ENCODE measurements around the gene CHST9. TPM values are rescaled to one million over a fixed set of nuclear protein-coding genes. Genes with fewer than 3 reads are reported as not detected.

CHST9 gene
- total and polyA plus RNA-seq, 8 donors = 3.9 to 17.2 (median 7.8) TPM

DNA sequence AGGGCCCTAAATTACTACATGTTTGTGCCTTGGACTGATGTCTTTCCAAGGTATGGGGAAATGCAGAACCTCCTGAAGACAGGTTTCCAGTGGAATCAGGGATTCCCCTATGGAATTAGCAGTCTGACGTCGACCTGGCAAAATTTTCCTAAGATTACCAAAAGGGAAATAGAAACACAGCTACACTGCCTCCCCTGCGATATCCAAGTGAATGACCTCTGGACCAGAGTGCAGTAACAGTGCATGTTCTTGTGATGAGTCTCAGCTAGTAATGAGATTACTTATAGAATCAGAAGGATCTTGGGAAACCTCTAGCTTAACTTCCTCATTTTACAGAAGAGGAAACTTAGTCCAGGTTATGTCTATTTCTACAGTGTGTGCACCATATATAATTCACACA, 21.3 kb upstream of the CHST9 start:
- DNase-seq (no peak), FAIRE-seq (no peak), ATAC-seq (peak in 1 of 4 donors; percentile 18)
- 56 to 68% methylated on average over 3 of the region's 3 CpGs for WGBS, 2 donors
- Histone ChIP-seq H3K36me3 (no peaks in the 10 kb centered on the region), H3K4me1 (peaks cover 0 to 8% (median 0%) of the 10 kb centered on the region in 3 donors), H3K4me3 (no peak overlapping the region), H3K27me3 (no peaks in the 10 kb centered on the region), H3K27ac (no peak overlapping the region), H3K9me3 (no peaks in the 10 kb centered on the region)
- intact Hi-C loops (cut with DNase I) = no loop called here
- TF ChIP-seq CTCF (IDR thresholded peaks at IDR 0.05) = no peak

- Histone ChIP-seq H3K9me3 (no peaks in the 10 kb centered on the region), H3K36me3 (no peaks in the 10 kb centered on the region), H3K27ac (no peak overlapping the region), H3K27me3 (no peaks in the 10 kb centered on the region), H3K4me1 (peaks cover under 1 to 19% (median 10%) of the 10 kb centered on the region in 3 donors), H3K4me3 (no peak overlapping the region)
- WGBS, 2 donors = 87 to 90% methylated on average over 2 of the region's 2 CpGs
- ATAC-seq (no peak), FAIRE-seq (no peak), DNase-seq (no peak)
- no peak for TF ChIP-seq CTCF (IDR thresholded peaks at IDR 0.05)
- intact Hi-C loops (cut with DNase I) = no loop called here
Observed at GRCh38 chr18:27202741-27203140, 17.6 kb upstream of the CHST9 start.

GRCh38 chr18:27198036-27198435, 12.9 kb upstream of the CHST9 start:
- H3K36me3 ChIP-seq = no peaks in the 10 kb centered on the region
- no peak for DNase-seq
- intact Hi-C loops (cut with DNase I) = no loop called here
- no peak overlapping the region for H3K27ac ChIP-seq
- no peak overlapping the region for H3K4me3 ChIP-seq
- TF ChIP-seq CTCF (IDR thresholded peaks at IDR 0.05) = no peak
- FAIRE-seq = no peak
- peak; percentile 35 to 79 (median 71) for ATAC-seq
- 10 to 14% methylated on average over 3 of the region's 3 CpGs for WGBS, 2 donors
- peaks cover 3 to 13% (median 13%) of the 10 kb centered on the region in 3 donors for H3K4me1 ChIP-seq
- no peaks in the 10 kb centered on the region for H3K27me3 ChIP-seq
- no peaks in the 10 kb centered on the region for H3K9me3 ChIP-seq

DNA sequence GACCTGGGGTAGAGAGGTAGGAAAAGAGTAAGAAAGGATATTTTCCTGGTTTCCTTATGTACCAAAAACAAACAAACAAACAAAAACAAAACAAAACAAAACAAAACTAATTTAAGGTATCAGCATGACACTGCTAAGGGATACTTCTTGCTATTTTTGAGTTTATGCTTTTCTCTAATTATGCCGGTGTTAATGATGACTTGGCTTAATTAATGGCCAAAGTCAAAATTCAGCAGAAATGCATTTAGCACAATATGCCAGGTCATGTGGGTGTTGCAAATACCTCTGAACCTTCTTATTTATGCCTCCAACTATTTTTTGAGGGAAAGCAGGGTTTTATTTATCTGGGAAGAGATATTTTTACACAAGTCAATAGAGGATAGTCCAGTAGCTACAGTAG, 3.2 kb upstream of the CHST9 start:
- 78 to 86% methylated on average over 1 of the region's 1 CpG for WGBS, 2 donors
- Histone ChIP-seq H3K4me3 (no peak overlapping the region), H3K9me3 (no peaks in the 10 kb centered on the region), H3K27me3 (no peaks in the 10 kb centered on the region), H3K4me1 (peaks cover 0 to 3% (median 0%) of the 10 kb centered on the region in 3 donors), H3K27ac (no peak overlapping the region), H3K36me3 (no peaks in the 10 kb centered on the region)
- intact Hi-C loops (cut with DNase I) = no loop called here
- DNase-seq = no peak
- no peak for TF ChIP-seq CTCF (IDR thresholded peaks at IDR 0.05)
- no peak for FAIRE-seq
- ATAC-seq = no peak

DNA sequence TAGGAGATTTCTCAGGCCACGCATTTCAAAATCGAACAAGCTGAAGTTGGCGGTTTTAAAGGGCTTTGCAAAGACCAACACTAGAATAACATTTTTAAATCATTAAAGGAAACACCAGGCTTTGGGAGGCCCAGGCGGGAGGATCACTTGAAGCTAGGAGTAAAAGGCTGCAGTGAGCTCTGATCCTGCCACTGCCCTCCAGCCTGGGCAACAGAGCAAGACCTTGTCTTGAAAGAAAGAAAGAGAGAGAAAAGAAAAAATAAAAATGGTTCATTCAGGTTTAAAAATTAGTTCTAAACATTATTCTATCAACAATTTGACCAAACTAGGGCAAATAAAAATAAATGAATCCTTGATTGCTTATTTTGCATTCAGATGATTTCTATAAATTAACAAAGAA, 789 bp upstream of the CHST9 start:
- 63 to 66% methylated on average over 4 of the region's 4 CpGs for WGBS, 2 donors
- ATAC-seq = no peak
- intact Hi-C loops (cut with DNase I) = no loop called here
- FAIRE-seq = no peak
- DNase-seq = no peak
- Histone ChIP-seq H3K4me3 (peak overlapping the region in 2 of 4 donors; percentile 43 to 51), H3K27ac (peak overlapping the region in 2 of 4 donors; percentile 48 to 59), H3K27me3 (no peaks in the 10 kb centered on the region), H3K4me1 (peaks cover 0 to 3% (median 0%) of the 10 kb centered on the region in 3 donors), H3K9me3 (no peaks in the 10 kb centered on the region), H3K36me3 (no peaks in the 10 kb centered on the region)
- TF ChIP-seq CTCF (IDR thresholded peaks at IDR 0.05) = no peak

Measured in pancreas (tissue), 10 donors.